A549 (cell line): ENCODE data around the gene F8A1. TPM values are rescaled to one million over a fixed set of nuclear protein-coding genes. Genes with fewer than 3 reads are reported as not detected.

Source experiments
- ATAC-seq, 2 experiments: fragments of 200-7000 bp in 1 of 2; fragments of >200 bp in 1 of 2; cut with Nextera tagmentation in 1 of 2; cut with Tn5 transposase in 1 of 2; 3 replicates each; pipeline versions ENCODE4 v1.8.0 to v1.9.1; 2018 to 2020; ENCODE audit warnings: mild to moderate bottlenecking in 1 of 2, moderate library complexity in 1 of 2
- CTCF ChIA-PET: fragments of 300-600 bp; sonication (Branson Sonifier 250); formaldehyde crosslinking; extraction: SDS; loops from one replicate; lab custom pipeline; 2021; ENCODE audit warnings: antibody characterized with exemption, inconsistent platforms; lab: Yijun Ruan, JAX
- POLR2A ChIA-PET: fragments of 350-600 bp; formaldehyde crosslinking; extraction: SDS; loops from one replicate; lab custom pipeline; 2021; ENCODE audit warnings: antibody characterized with exemption, inconsistent platforms; lab: Yijun Ruan, JAX
- DNase-seq, 2 experiments: peaks; one replicate each; pipeline versions ENCODE4 v3.0.0 to v3.0.0-alpha.2; 2011 to 2016; ENCODE audit warnings: low read depth in 1 of 2, low spot score in 1 of 2
- FAIRE-seq: peaks from 2 replicates; lab custom pipeline; 2011; peaks lifted over from hg19 to GRCh38; lab: Jason Lieb, UNC
- H3K27ac ChIP-seq, 2 experiments: fragments of >200 bp; sonication (Bioruptor Twin); formaldehyde crosslinking; 3 replicates each; pipeline ENCODE4 v1.5.1; 2016 to 2017
- H3K4me1 ChIP-seq: fragments of >200 bp; sonication (Bioruptor Twin); formaldehyde crosslinking; 3 replicates; pipeline ENCODE4 v1.6.1; 2016
- H3K4me2 ChIP-seq: fragments of >200 bp; sonication (Bioruptor Twin); formaldehyde crosslinking; 3 replicates; pipeline ENCODE4 v1.6.1; 2016
- H3K4me3 ChIP-seq: fragments of >200 bp; sonication (Bioruptor Twin); formaldehyde crosslinking; 3 replicates; pipeline ENCODE4 v1.5.1; 2016
- H3K9me3 ChIP-seq: fragments of >200 bp; sonication (Bioruptor Twin); formaldehyde crosslinking; 3 replicates; pipeline ENCODE4 v1.6.1; 2016
- BCL3 ChIP-seq: fragments of >200 bp; sonication (Bioruptor Twin); formaldehyde crosslinking; IDR thresholded peaks from 3 replicates; pipeline ENCODE4 v1.6.1; 2016
- CBX2 ChIP-seq: fragments of 200-600 bp; sonication (generic); IDR thresholded peaks from 2 replicates; pipeline ENCODE4 v1.6.1; 2016; ENCODE audit warnings: low read depth, mild to moderate bottlenecking, borderline replicate concordance
- EHMT2 ChIP-seq: fragments of 200-600 bp; sonication (generic); IDR thresholded peaks from 2 replicates; pipeline ENCODE4 v1.6.1; 2016; ENCODE audit warnings: antibody characterized with exemption, low read depth, mild to moderate bottlenecking, moderate library complexity
- FOSL2 ChIP-seq, 2 experiments: fragments of 450-650 bp in 1 of 2; fragments of >200 bp in 1 of 2; sonication (Bioruptor Twin) in 1 of 2; formaldehyde crosslinking; IDR thresholded peaks; 2 replicates each; pipeline versions ENCODE4 v1.5.0 to v1.6.1; 2016 to 2020; ENCODE audit warnings: mild to moderate bottlenecking in 1 of 2, moderate library complexity in 1 of 2
- HES2 ChIP-seq: fragments of >200 bp; sonication (Bioruptor Twin); formaldehyde crosslinking; IDR thresholded peaks from 2 replicates; pipeline ENCODE4 v1.6.1; 2016
- HEYL ChIP-seq: fragments of 250-450 bp; sonication (Bioruptor Pico); IDR thresholded peaks from 2 replicates; pipeline ENCODE4 v1.8.0; 2021; ENCODE audit warnings: mild to moderate bottlenecking, moderate library complexity
- HMGXB4 ChIP-seq: fragments of 250-450 bp; sonication (Bioruptor Pico); IDR thresholded peaks from 2 replicates; pipeline ENCODE4 v1.5.0; 2021; ENCODE audit warnings: mild to moderate bottlenecking, moderate library complexity, borderline replicate concordance
- HOXB13 ChIP-seq: fragments of 250-450 bp; sonication (Bioruptor Pico); IDR thresholded peaks from 2 replicates; pipeline ENCODE4 v1.5.0; 2020; ENCODE audit warnings: low read depth, mild to moderate bottlenecking, moderate library complexity
- HOXB5 ChIP-seq: fragments of 250-450 bp; sonication (Bioruptor Pico); IDR thresholded peaks from 2 replicates; pipeline ENCODE4 v1.5.0; 2020; ENCODE audit warnings: mild to moderate bottlenecking, moderate library complexity
- MAFK ChIP-seq: fragments of 450-650 bp; IDR thresholded peaks from 2 replicates; pipeline ENCODE4 v1.6.1; 2014; ENCODE audit not compliant: partially characterized antibody
- NFE2L2 ChIP-seq: fragments of 150-350 bp; conservative IDR thresholded peaks from 2 replicates; pipeline ENCODE4 v1.6.1; 2014; ENCODE audit warnings: low read length
- NPAS2 ChIP-seq: fragments of 250-450 bp; sonication (Bioruptor Pico); IDR thresholded peaks from 2 replicates; pipeline ENCODE4 v1.8.0; 2022; ENCODE audit warnings: mild to moderate bottlenecking, moderate library complexity, borderline replicate concordance
- PBX3 ChIP-seq: IDR thresholded peaks from 2 replicates; pipeline ENCODE4 v1.6.1; 2012
- POLR2A ChIP-seq: IDR thresholded peaks from 2 replicates; pipeline ENCODE4 v1.6.1; 2012; ENCODE audit warnings: mild to moderate bottlenecking, low read length
- RFX5 ChIP-seq: fragments of 450-650 bp; IDR thresholded peaks from 2 replicates; pipeline ENCODE4 v1.7.1; 2014; ENCODE audit warnings: antibody characterized with exemption, mild to moderate bottlenecking, moderate library complexity
- RNF2 ChIP-seq: fragments of 200-600 bp; sonication (generic); IDR thresholded peaks from 2 replicates; pipeline ENCODE4 v1.6.1; 2016; ENCODE audit warnings: low read depth, mild to moderate bottlenecking, antibody characterized with exemption, moderate library complexity, borderline replicate concordance
- SMC3 ChIP-seq: fragments of >200 bp; sonication (Bioruptor Twin); formaldehyde crosslinking; IDR thresholded peaks from 3 replicates; pipeline ENCODE4 v1.6.1; 2018; ENCODE audit warnings: inconsistent platforms
- TFCP2L1 ChIP-seq: fragments of 250-450 bp; sonication (Bioruptor Pico); IDR thresholded peaks from 2 replicates; pipeline ENCODE4 v1.5.0; 2021; ENCODE audit warnings: mild to moderate bottlenecking
- TP53 ChIP-seq: fragments of 250-450 bp; sonication (Bioruptor Pico); IDR thresholded peaks from 2 replicates; pipeline ENCODE4 v1.5.0; 2021; ENCODE audit warnings: mild to moderate bottlenecking, moderate library complexity
- USF2 ChIP-seq: fragments of 450-650 bp; IDR thresholded peaks from 2 replicates; pipeline ENCODE4 v1.6.1; 2014; ENCODE audit warnings: antibody characterized with exemption
- WGBS: methylation state at CpG from one replicate; pipeline ENCODE4 v1.1.6; 2017; ENCODE audit errors: missing lambda C conversion rate; 5-methylcytosine and 5-hydroxymethylcytosine counted together
- polyA plus RNA-seq, 4 experiments: library from polyadenylated mRNA; depleted of rRNA in 3 of 4; stranded (reverse); fragments of >200 nt; fragmentation: RNase III in 1 of 4; extraction: RNeasy Plus Mini Kit Qiagen cat#74134 plus additional on column Dnase treatment in 1 of 4; gene quantifications; 2 replicates in 3 of 4; 3 replicates in 1 of 4; pipeline ENCODE4 v1.2.3, GENCODE V29; 2011 to 2017

F8A1 gene
- polyA plus RNA-seq, 2 of the 4 experiments (the other 2 are of a cell fraction), result 16.8 to 44.5 TPM

- TF ChIP-seq PBX3, result no peak
- TF ChIP-seq HOXB13 (CRISPR knock-in tag), result no peak
- no peak for TF ChIP-seq HEYL (CRISPR knock-in tag)
- no peak for TF ChIP-seq BCL3
- no peak for TF ChIP-seq POLR2A
- no peak for TF ChIP-seq NPAS2 (CRISPR knock-in tag)
- TF ChIP-seq EHMT2, result no peak
- TF ChIP-seq CBX2, result no peak
- no peak for TF ChIP-seq TP53 (CRISPR knock-in tag)
- TF ChIP-seq TFCP2L1 (CRISPR knock-in tag), result no peak
- TF ChIP-seq MAFK, result no peak
- no peak for TF ChIP-seq SMC3
- no peak for TF ChIP-seq RFX5
- TF ChIP-seq HOXB5 (CRISPR knock-in tag), result no peak
- Histone ChIP-seq H3K9me3 (no peaks in the 10 kb centered on the region), H3K4me1 (no peaks in the 10 kb centered on the region), H3K4me2 (no peak overlapping the region), H3K4me3 (no peak overlapping the region), H3K27ac (no peak overlapping the region)
- DNase-seq, result no peak
- ChIA-PET CTCF (interaction anchor here (0.8 to 1.3 kb wide), 2 partner anchors 18 kb away, joined by 3 read pairs; no protein-coding TSS in a partner anchor), POLR2A (no interaction called here)
- ATAC-seq, result no peak
- WGBS, result 62% methylated on average over 8 of the region's 8 CpGs
- no peak for FAIRE-seq
These were observed 14.2 kb downstream of the F8A1 start for GRCh38 chrX:154900323-154900722.

GRCh38 chrX:154902408-154902807 lies 16.3 kb downstream of the F8A1 start:
- CTCF ChIA-PET, result interaction anchor here (1.2 kb wide), 1 partner anchor 12 kb away, joined by 3 read pairs; no protein-coding TSS in a partner anchor
- Histone ChIP-seq H3K4me1 (no peaks in the 10 kb centered on the region), H3K9me3 (no peaks in the 10 kb centered on the region), H3K4me3 (no peak overlapping the region), H3K27ac (no peak overlapping the region), H3K4me2 (no peak overlapping the region)
- ATAC-seq, result no peak
- no peak for TF ChIP-seq EHMT2
- TF ChIP-seq FOSL2 (IDR thresholded peaks at IDR 0.05), result no peak
- TF ChIP-seq FOSL2 (CRISPR knock-in tag; IDR thresholded peaks at IDR 0.05), result no peak
- no peak for TF ChIP-seq HMGXB4 (CRISPR knock-in tag)
- TF ChIP-seq USF2, result no peak
- TF ChIP-seq TP53 (CRISPR knock-in tag), result no peak
- TF ChIP-seq RFX5, result no peak
- TF ChIP-seq HES2, result no peak
- TF ChIP-seq RNF2, result no peak
- TF ChIP-seq NFE2L2, result no peak
- DNase-seq, result no peak
- 40% methylated on average over 1 of the region's 1 CpG for WGBS
- POLR2A ChIA-PET, result no interaction called here
- FAIRE-seq, result no peak
